Skin epidermis (tissue), 12 donors: Measurements from ENCODE around the gene PSMF1.

Experiments
- H3K27ac ChIP-seq, 21 experiments: fragments of 200-600 bp; sonication (generic) in 11 of 21; one replicate each; pipeline ENCODE4 v1.5.0; 2020; ENCODE audit warnings: mild to moderate bottlenecking in 3 of 21, inconsistent platforms in 2 of 21, moderate library complexity in 2 of 21
- H3K4me3 ChIP-seq, 7 experiments: fragments of 200-600 bp; sonication (generic) in 2 of 7; one replicate each; pipeline ENCODE4 v1.5.0; 2020; ENCODE audit warnings: inconsistent platforms in 2 of 7, mild to moderate bottlenecking in 2 of 7, moderate library complexity in 1 of 7

The PSMF1 gene

DNA sequence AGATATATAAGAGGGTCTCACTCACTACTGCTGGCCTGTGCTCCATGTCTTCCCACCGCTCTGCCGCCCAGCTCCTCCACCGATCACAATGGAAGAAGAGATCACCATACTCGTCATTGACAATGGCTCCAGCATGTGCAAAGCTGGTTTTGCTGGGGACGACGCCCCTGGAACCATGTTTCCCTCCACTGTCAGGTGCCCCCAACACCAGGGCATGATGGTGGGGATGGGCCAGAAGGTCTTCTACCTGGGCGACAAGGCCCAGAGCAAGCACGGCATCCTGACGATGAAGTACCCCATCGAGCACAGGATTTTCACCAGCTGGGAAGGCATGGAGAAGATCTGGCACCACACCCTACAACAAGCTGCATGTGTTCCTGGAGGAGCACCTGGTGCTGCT lies 42.1 kb downstream of the PSMF1 start:
- Histone ChIP-seq H3K4me3 (no peak overlapping the region), H3K27ac (no peak overlapping the region)

- H3K4me3 ChIP-seq, result no peak overlapping the region
- H3K27ac ChIP-seq, result no peak overlapping the region
These were observed 42.6 kb downstream of the PSMF1 start for GRCh38 chr20:1160991-1161390.

- Histone ChIP-seq H3K27ac (no peak overlapping the region), H3K4me3 (no peak overlapping the region)
These were observed 44.7 kb downstream of the PSMF1 start for GRCh38 chr20:1163105-1163504.

- Histone ChIP-seq H3K4me3 (no peak overlapping the region), H3K27ac (no peak overlapping the region)
These were observed 45.3 kb downstream of the PSMF1 start for GRCh38 chr20:1163653-1164052.

GRCh38 chr20:1164871-1165270 lies 46.5 kb downstream of the PSMF1 start:
- no peak overlapping the region for H3K27ac ChIP-seq
- H3K4me3 ChIP-seq, result no peak overlapping the region

GRCh38 chr20:1165521-1165920 lies 47.1 kb downstream of the PSMF1 start:
- no peak overlapping the region for H3K27ac ChIP-seq
- no peak overlapping the region for H3K4me3 ChIP-seq

DNA sequence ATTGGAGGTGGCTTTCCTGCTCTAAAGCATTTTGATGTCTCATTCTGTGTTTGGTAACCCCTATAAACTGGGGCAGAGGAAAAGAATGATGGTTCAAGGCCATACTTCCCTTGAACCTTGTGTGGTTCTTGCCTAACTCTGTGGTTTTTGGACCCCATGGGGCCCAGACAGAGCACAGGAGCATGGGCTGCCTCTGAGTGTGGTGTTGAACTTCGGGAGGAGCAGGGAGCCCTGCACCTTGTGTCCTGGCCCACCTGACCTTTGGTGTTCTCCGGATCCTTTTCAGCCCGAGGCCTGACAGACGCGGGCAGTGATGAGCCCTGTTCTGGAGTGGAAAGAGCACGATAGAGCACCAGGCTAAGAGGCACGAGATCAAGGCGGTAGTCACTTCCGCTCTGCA lies 47.5 kb downstream of the PSMF1 start:
- Histone ChIP-seq H3K27ac (no peak overlapping the region), H3K4me3 (no peak overlapping the region)

DNA sequence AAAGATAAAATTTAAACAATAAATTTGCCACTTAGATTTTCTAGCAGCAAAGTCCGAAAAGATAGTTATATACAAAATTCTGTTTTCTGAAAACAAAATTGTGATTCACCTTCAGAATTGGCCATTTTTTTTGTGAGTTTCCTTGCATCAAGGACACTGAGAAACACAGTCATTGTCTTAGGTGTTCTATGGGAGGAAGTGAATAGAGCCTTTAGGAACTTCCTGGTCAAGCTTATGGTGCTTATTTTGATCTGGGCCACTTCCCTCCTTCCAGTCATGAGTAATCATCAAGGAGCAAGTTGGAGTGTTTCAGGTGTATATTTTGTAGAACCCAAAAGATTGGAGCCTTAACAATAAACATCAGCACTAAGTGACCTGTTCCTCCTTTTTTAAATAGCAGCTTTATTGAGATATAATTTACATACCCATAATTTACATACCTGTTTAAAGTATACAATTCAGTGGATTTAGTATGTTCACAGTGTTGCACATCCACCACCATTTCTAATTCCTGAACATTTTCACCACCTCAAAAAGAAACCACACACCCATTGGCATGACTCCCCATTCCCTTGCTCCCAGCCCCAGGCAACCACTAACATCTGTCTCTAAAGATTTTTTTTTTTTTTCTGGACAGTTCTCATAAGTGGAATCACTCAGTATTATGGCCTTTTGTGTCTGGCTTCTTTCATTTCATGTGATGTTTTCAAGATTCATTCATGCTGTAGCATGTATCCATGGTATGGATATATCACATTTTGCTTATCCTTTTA lies 48.7 kb downstream of the PSMF1 start:
- no peak overlapping the region for H3K4me3 ChIP-seq

DNA sequence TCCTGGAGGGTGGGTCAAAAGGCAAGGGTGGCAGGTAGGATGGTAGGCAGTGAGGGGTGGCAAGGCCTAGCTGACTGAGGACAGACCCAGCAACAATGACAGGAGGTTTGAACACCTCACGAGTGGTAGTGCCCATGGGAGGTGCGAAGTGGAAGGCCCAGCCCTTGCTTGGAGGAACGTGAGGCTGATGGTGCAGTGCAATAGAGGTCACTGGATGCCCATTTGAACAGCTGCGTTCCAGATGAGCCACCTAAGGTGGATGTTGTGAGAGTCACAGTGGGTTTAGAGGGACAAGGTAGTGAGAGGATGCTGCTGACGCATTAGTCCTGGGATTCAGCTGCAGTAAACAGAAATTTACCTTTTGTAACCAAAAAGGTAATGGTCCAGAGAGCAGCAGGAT lies 50.8 kb downstream of the PSMF1 start:
- Histone ChIP-seq H3K4me3 (no peak overlapping the region), H3K27ac (no peak overlapping the region)

More for the DNA sequence above, 48.7 kb downstream of the PSMF1 start:
- H3K27ac ChIP-seq, result no peak overlapping the region

DNA sequence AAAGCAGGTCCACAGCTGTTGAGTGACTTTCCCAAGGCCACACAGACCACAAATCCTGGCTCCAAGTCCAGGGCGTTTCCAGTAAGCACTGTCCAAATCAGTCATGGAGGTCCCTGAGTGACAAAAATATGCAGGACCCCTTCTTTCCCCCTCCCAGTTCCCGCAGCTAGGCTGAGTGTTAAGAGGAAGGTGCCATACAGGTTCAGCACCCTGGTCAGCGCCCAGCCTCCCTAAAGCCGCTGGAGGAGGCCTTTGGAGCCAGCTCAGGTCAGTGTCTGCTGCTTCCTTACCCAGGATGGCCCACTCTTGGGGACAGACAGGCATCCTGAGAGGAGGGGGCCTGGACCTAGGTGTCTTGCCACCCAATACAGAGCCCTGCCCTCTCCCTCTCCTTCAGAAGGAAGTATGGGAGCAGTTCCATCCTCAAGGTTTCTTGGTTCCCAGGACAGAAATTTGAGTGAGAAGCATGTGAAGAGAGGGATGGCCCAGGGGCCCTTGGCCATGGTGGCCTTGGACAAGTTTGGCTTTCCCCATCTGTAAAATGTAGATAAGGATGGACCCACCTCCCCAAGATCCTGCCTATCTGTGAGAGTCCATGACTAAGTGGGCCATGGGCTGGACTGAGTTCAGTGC lies 53.2 kb downstream of the PSMF1 start:
- no peak overlapping the region for H3K4me3 ChIP-seq
- H3K27ac ChIP-seq, result no peak overlapping the region

DNA sequence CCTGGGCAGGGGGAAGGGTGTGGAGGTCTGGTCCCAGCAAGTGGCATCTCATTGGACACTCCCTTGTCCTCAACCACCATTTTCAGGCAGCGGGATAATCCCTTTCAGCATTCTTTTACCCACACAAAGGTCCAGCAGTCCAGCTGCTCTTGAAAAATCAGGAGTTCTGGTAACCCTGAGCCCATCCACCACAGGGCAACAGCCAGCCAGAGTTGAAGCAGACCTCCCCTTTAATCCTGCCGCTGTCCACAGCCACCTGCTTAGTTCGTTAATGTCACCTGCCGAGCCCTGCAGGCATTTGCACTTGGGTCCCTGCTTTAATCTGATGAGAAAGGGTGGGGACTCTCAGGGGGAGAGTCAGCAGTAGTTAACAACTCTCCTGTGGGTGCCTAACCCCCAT lies 55.3 kb downstream of the PSMF1 start:
- H3K27ac ChIP-seq, result no peak overlapping the region
- no peak overlapping the region for H3K4me3 ChIP-seq

- Histone ChIP-seq H3K4me3 (no peak overlapping the region), H3K27ac (no peak overlapping the region)
These were observed 56.4 kb downstream of the PSMF1 start for GRCh38 chr20:1174787-1175186.

GRCh38 chr20:1177680-1178079 lies 59.3 kb downstream of the PSMF1 start:
- Histone ChIP-seq H3K27ac (no peak overlapping the region), H3K4me3 (no peak overlapping the region)

DNA sequence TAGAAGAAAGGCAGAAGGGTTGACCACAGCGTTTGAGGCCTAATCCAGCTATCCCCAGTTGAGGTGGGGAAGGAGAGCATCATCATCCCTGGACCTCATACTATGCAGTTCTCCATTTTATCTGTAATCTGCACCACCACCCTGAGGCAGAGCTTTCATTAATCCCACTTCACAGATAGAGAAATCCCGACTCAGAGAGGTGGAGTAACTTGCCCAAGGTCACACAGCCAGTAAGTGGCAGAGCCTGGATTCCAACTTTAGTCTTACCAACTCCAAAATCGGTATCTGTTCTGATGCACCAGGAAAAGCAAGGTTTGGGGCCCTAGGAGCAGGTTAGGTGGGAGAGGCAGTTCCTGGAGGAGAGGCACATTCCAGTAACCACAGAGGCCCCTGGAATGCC lies 59.7 kb downstream of the PSMF1 start:
- no peak overlapping the region for H3K27ac ChIP-seq
- no peak overlapping the region for H3K4me3 ChIP-seq

GRCh38 chr20:1178623-1179022 lies 60.2 kb downstream of the PSMF1 start:
- H3K27ac ChIP-seq, result no peak overlapping the region
- no peak overlapping the region for H3K4me3 ChIP-seq

DNA sequence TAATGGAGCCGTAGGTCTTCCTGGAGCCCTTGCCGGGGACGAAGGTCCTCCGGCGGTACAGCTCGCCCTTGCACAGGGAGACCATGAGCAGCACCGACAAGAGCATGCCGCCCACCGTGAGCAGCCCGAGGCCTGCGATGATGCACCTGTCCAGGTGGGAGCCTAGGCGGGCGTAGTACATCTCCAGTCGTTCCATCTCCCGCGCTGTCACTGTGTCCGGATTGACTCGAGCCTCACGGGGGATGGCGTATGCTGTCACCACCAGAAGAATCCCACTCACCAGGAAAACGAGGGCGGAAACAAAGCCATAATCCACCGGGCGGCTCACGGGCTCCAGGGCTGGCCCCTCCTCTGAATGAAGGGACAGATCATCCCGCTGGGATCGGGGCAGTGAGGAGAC lies 62.5 kb downstream of the PSMF1 start:
- H3K27ac ChIP-seq, result no peak overlapping the region

GRCh38 chr20:1182106-1182505 lies 63.7 kb downstream of the PSMF1 start:
- no peak overlapping the region for H3K4me3 ChIP-seq
- no peak overlapping the region for H3K27ac ChIP-seq

More for the DNA sequence above, 62.5 kb downstream of the PSMF1 start:
- H3K4me3 ChIP-seq, result no peak overlapping the region

GRCh38 chr20:1183153-1183552 lies 64.8 kb downstream of the PSMF1 start:
- Histone ChIP-seq H3K4me3 (no peak overlapping the region), H3K27ac (no peak overlapping the region)

GRCh38 chr20:1184260-1184637 lies 65.8 kb downstream of the PSMF1 start:
- Histone ChIP-seq H3K4me3 (peak overlapping the region in 2 of 7 experiments; percentile 38 to 60), H3K27ac (no peak overlapping the region)

GRCh38 chr20:1184638-1185315 lies 66.4 kb downstream of the PSMF1 start, which contains the start of gene TMEM74B:
Gene TMEM74B, minus strand, starts transcription at chr20:1184981. Its CDS starts 1,180 bp downstream, at chr20:1183801.
- H3K4me3 ChIP-seq, result peak within 1 kb of the TSS; percentile 36 to 60 (median 43)
- H3K27ac ChIP-seq, result peak within 1 kb of the TSS in 6 of 21 experiments; percentile 1 to 71 (median 44)

DNA sequence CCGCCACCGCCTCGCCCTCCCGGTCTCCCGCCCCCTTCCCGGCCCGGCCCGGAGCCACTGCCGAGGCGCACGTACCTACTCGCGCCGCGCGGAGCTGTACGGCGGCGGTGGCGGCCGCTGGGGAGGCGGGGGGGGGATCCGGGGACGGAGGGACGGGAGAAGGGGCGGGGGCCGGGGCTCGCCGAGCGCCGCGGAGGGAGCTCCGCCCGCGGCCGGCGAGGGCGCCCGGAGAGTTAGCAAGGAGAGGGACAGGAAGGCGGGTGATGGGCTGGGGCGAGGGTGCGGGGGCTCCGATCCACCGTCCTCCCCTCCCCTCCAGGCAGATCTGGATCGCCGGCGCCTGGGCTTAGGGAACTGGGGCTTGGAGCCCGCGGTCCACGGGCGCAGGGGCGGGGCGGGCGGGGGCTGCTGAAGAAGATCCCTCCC lies 66.9 kb downstream of the PSMF1 start:
- Histone ChIP-seq H3K4me3 (peak overlapping the region; percentile 36 to 60 (median 43)), H3K27ac (peak overlapping the region in 6 of 21 experiments; percentile 1 to 71 (median 44))
